GM19099 (cell line): ENCODE results near the gene OTOF.

Source experiments
- POLR2A ChIP-seq: IDR thresholded peaks from 3 replicates; pipeline ENCODE4 v1.6.1; 2011; ENCODE audit warnings: low read depth; ENCODE audit not compliant: insufficient read length; ENCODE audit errors: extremely low read depth

Gene OTOF

GRCh38 chr2:26464390-26465265, 13.3 kb downstream of the OTOF start:
- no peak for TF ChIP-seq POLR2A

DNA sequence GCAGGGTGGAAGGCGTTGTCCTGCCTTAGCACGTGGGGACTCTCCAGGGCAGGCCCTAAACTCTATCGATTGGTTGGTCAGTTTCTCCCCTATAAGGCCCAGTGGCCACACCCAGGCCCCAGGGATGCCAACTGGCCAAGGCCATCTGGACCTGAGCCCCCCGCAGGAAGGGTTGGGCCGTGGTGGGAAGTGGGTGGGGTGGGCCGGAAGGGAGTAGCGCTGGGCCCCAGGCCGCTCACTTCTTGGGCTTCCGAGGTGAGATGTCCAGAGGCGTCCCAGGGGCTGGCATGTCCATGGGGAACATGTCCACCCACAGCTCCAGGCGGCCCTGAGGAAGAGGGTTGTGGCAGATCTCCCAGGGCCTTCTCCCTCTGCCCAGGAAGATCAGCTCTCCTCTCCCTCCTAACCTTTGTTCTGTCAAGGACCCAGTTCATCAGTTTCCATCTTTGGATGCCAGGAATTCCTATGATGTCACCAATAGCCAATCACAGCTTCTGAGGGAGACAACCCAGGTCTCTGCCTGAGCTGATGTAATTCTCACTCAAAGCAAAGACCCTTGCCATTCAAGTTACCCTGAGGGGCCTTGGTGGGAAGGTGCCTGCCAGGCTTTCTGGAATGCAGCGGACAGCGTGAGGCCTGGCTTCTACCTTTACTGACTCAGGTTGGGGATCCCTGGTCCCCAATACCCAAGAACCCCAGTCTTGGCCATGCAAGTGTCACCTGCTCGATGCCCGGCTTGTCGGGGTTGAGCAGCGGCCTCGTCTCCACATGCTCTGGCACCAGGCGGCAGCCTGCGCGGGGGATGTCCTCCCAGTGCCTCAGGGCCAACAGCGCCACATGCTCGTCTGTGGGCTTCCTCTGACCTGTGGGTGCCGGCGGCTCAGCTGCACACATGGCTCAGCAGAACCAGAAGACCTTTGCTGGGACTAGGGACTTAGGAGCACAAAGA, 14.4 kb downstream of the OTOF start:
- no peak for TF ChIP-seq POLR2A

- no peak for TF ChIP-seq POLR2A
Observed at GRCh38 chr2:26462511-26463243, 15.2 kb downstream of the OTOF start.

DNA sequence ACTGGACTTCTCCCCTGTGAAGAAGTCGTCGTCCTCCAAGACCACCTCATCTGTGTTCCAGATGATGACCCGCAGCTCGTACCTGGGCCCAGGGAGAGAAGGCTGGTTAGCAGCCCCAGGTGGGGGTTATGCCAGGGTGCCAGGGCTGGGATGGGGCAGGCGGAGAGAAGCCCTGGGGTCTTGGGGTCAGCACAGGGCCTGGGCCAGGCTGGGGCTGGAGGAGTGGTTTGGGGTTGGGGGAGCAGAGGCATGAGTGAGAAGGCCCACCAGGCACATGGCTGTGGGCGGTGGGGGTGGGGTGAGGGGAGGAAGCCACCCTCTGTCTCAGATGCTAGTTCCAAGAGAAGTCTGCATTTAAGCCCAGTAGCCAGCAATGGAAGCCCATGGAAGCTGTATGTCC, 15.8 kb downstream of the OTOF start:
- TF ChIP-seq POLR2A, result no peak

DNA sequence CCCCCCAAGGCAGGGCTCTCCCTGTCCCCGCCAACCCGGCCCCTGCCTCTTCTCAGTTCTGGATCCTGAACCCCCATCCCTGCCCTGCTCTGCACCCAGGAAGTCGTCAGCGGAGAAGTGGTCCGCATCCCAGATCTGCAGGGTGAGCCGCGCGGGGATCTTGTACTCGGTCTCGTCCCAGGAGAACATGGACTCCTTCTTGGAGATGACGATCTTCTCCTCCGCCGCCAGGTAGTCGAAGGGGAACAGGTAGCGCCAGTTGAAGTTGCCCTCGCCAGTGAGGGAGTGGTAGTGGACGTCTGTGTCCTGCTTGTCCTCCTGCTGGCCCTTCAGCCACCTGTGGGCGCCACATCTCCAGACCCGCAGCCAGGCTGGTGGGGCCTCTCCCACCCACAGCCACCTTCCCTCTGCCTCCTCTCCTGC, 16.3 kb downstream of the OTOF start:
- no peak for TF ChIP-seq POLR2A

- TF ChIP-seq POLR2A, result no peak
Observed at GRCh38 chr2:26460613-26461031, 17.3 kb downstream of the OTOF start.

DNA sequence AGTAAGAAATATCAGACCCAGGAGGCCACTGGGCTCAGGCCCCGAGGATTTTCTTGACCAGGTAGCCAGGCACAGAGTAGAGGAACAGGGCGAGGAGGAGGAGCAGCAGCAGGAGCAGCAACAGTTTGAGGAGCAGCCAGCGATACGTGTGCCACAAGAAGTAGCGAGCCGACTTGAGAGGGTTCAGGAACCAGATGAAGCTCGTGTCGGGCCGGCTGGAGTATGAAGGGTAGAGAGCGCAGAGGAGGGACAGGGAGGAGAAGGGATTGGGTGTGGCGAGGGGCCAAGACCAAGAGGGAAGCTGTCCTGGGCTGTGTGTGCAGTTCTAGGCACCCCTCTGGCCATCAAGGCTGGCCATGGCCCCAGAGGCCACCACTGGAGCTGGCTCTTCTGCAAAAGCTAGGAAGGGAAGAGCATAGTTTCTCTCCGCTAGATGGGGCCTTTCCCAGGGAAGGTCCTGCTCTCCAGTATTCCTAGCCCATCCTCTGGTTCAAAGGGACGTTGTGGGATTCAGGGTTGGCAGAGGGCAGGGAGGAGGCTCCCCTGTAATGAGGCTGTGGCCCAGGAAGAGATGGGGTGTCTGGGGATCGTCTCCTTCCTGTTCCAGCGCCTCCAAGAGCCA, 17.8 kb downstream of the OTOF start:
- TF ChIP-seq POLR2A, result no peak

- no peak for TF ChIP-seq POLR2A
Observed at GRCh38 chr2:26458365-26459042, 19.4 kb downstream of the OTOF start.

- TF ChIP-seq POLR2A, result no peak
Observed at GRCh38 chr2:26457695-26458364, 20.1 kb downstream of the OTOF start.

- no peak for TF ChIP-seq POLR2A
Observed at GRCh38 chr2:26457251-26457666, 20.7 kb downstream of the OTOF start.

DNA sequence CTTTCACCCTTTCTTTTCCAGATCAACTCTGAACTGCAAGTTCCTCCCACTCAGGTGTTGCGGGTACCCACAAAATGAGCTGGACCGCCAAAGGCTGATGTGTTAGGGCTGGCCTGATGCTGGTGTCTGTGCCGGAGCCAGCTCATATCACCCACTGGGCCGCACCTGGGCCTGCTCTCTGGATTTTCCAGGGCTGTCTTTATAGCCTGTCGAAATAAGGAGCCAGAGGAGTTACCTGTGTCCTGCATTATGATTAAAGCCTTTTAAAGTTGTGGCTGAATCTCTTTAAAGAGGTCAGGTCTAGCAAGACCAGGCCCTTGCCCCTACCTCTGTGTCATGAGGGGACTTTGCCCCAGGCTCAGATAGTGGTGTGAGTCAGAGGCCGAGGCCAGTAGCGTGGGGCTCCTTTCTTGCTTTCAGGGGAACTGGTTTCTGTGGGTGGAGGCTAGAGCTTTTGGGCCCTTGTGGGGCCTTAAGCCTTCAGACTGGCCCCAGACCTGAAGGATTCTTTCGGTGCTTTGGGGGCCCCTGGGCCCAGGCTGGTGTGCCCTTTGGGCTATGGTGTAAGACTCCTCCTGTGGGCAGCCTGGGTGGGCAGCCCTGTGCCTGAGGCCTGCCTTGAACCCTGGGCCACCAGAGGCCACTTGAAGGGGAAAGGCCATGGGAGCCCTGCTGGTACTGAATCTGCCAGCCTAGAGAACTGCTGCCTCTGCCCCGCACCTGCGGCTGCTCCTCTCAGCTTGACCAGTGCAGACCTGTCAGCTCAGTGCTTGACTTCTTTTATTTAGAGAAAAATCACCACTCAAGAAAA, 21.3 kb downstream of the OTOF start:
- TF ChIP-seq POLR2A, result no peak

GRCh38 chr2:26455670-26456439, 22.1 kb downstream of the OTOF start:
- no peak for TF ChIP-seq POLR2A
